ENCODE data around the gene IFITM1.

DNA sequence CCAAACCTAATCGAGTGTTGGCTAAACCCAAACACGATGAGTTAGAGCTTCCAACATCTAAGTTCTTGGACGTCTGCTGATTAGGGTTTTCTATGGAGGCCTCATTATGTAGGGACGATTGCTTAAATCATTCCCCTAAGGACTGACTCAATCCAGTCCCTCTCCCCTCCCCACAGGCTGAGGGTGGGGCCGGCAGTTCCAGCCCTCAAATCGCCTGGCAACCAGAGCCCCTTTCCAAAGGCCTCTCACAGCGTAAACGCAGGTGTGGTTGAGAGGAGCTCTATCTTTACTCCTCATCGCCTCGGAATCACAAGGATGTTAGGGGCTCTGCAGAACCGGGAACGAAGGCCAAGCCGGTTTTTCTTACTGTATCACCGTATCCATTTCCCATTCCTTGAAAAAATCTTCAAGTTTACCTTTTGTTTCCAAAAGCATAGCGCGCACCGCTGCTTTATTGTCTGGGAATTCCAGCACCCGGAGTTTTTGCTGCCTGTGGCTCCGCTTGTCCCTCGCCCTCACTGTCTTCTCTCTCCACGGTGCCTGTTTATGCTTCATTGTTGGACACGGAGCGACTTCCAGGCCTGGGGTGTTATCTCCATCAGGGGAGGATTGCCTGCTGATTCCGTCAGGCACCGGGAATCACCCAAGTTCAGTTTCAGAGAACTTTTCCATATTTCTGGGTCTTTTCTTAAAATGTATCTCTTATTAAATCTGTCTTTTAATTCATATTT, 20.6 kb downstream of the IFITM1 start:
- TF ChIP-seq POLR2A (IDR thresholded peaks at IDR 0.05; ENCODE audit: low read depth, low read length) (no peak), POLR2AphosphoS5 (IDR thresholded peaks at IDR 0.05; ENCODE audit: low read depth, low read length) (no peak), TAF1 (IDR thresholded peaks at IDR 0.05; ENCODE audit: low read depth, low read length) (no peak), POU2F2 (IDR thresholded peaks at IDR 0.05; ENCODE audit: low read depth, low read length) (no peak), PAX5 (IDR thresholded peaks at IDR 0.05; ENCODE audit: insufficient read depth, low read length, severe bottlenecking) (no peak)

Measured in GM12891 (cell line).